HL-60 (cell line): ENCODE results near the gene MACROD2.

Experiments
- DNase-seq, 2 experiments: peaks; one replicate each; pipeline ENCODE4 v3.0.0-alpha.2; 2010 to 2020; ENCODE audit warnings: low read depth in 1 of 2, low spot score in 1 of 2
- H3K27ac ChIP-seq: fragments of 250-450 bp; sonication (Bioruptor Pico); replicated peaks from 2 replicates; pipeline ENCODE4 v1.5.1; 2020; ENCODE audit warnings: mild to moderate bottlenecking, moderate library complexity
- H3K27me3 ChIP-seq: fragments of 250-450 bp; sonication (Bioruptor Pico); 2 replicates; pipeline ENCODE4 v1.5.1; 2021; ENCODE audit warnings: mild to moderate bottlenecking, moderate library complexity; ENCODE audit not compliant: insufficient read depth, poor library complexity, severe bottlenecking
- H3K4me3 ChIP-seq: replicated peaks from 2 replicates; pipeline ENCODE4 v1.5.1; 2011; ENCODE audit warnings: mild to moderate bottlenecking, control low read depth, low read length; ENCODE audit not compliant: insufficient read depth
- GABPA ChIP-seq: IDR thresholded peaks from 2 replicates; pipeline ENCODE4 v1.6.1; 2012; ENCODE audit warnings: low read depth
- POLR2AphosphoS5 ChIP-seq: IDR thresholded peaks from 2 replicates; pipeline ENCODE4 v1.6.1; 2012; ENCODE audit warnings: low read depth
- REST ChIP-seq: IDR thresholded peaks from 2 replicates; pipeline ENCODE4 v1.6.1; 2012; ENCODE audit warnings: low read depth; ENCODE audit not compliant: insufficient replicate concordance
- SPI1 ChIP-seq: IDR thresholded peaks from 2 replicates; pipeline ENCODE4 v1.6.1; 2012; ENCODE audit warnings: low read depth, mild to moderate bottlenecking, borderline replicate concordance
- TF ChIP-seq, protein P1 (sequence below): IDR thresholded peaks from one replicate; pipeline ENCODE4 v1.5.1; 2011; ENCODE audit warnings: low read length, control low read depth, inconsistent platforms; ENCODE audit not compliant: insufficient read depth

MACROD2 gene

DNA sequence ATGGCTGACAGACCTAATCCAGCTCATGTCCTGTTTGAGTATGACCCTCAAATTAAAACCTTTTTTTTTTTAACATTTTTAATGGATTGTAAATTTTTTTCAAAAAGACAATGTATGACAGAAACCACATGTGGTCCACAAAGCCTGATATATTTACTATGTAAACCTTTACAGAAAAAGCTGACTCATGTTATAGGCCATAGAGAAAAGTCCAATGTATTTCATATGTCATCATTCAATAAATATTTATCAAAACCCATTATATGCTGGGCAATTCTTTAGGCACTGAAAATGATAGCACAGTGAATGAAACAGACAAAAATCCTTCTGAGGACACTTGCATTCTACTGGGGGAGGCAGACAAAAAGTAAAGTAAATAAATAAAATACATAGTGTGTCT, 1168.3 kb downstream of the MACROD2 start:
- Histone ChIP-seq H3K4me3 (no peak overlapping the region), H3K27ac (no peak overlapping the region), H3K27me3 (no peaks in the 10 kb centered on the region)
- DNase-seq: no peak
- TF ChIP-seq POLR2AphosphoS5: no peak
- TF ChIP-seq SPI1: no peak
- TF ChIP-seq REST: no peak
- TF ChIP-seq GABPA: no peak
- TF ChIP-seq, protein P1, sequence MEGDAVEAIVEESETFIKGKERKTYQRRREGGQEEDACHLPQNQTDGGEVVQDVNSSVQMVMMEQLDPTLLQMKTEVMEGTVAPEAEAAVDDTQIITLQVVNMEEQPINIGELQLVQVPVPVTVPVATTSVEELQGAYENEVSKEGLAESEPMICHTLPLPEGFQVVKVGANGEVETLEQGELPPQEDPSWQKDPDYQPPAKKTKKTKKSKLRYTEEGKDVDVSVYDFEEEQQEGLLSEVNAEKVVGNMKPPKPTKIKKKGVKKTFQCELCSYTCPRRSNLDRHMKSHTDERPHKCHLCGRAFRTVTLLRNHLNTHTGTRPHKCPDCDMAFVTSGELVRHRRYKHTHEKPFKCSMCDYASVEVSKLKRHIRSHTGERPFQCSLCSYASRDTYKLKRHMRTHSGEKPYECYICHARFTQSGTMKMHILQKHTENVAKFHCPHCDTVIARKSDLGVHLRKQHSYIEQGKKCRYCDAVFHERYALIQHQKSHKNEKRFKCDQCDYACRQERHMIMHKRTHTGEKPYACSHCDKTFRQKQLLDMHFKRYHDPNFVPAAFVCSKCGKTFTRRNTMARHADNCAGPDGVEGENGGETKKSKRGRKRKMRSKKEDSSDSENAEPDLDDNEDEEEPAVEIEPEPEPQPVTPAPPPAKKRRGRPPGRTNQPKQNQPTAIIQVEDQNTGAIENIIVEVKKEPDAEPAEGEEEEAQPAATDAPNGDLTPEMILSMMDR: no peak

GRCh38 chr20:15164726-15165125, 1169.4 kb downstream of the MACROD2 start:
- no peaks in the 10 kb centered on the region for H3K27me3 ChIP-seq
- TF ChIP-seq REST: no peak
- TF ChIP-seq GABPA: no peak
- TF ChIP-seq POLR2AphosphoS5: no peak
- no peak for TF ChIP-seq SPI1
- TF ChIP-seq, protein P1: no peak
- no peak for DNase-seq
- H3K27ac ChIP-seq: no peak overlapping the region
- H3K4me3 ChIP-seq: no peak overlapping the region

GRCh38 chr20:15166744-15167143, 1171.4 kb downstream of the MACROD2 start:
- DNase-seq: no peak
- Histone ChIP-seq H3K27ac (no peak overlapping the region), H3K27me3 (no peaks in the 10 kb centered on the region), H3K4me3 (no peak overlapping the region)
- no peak for TF ChIP-seq GABPA
- TF ChIP-seq POLR2AphosphoS5: no peak
- TF ChIP-seq SPI1: no peak
- TF ChIP-seq, protein P1: no peak
- no peak for TF ChIP-seq REST
